ENCODE results near the gene GALNT2.

GALNT2 gene

DNA sequence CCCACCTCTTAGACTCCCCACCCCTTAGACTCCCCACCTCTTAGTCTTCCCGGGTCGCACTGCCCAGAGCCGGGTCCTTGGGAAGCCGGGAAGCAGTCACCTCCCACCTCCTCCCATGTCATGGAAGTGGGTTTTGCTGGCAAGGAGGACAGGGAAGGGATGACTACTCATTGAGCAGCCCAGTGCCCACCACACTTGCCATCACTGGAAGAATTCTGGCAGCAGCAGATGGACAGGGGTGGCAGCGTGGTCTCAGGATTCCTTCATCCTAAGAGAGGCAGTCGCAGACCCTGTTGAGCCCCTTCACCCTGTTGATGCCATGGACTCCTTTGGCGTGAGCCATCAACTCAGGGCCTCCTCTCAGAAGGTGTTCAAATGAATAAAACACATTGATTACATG, 218.3 kb downstream of the GALNT2 start:
- no peak overlapping the region for H2AFZ ChIP-seq (ENCODE audit: low read length)
- TF ChIP-seq, protein P1, sequence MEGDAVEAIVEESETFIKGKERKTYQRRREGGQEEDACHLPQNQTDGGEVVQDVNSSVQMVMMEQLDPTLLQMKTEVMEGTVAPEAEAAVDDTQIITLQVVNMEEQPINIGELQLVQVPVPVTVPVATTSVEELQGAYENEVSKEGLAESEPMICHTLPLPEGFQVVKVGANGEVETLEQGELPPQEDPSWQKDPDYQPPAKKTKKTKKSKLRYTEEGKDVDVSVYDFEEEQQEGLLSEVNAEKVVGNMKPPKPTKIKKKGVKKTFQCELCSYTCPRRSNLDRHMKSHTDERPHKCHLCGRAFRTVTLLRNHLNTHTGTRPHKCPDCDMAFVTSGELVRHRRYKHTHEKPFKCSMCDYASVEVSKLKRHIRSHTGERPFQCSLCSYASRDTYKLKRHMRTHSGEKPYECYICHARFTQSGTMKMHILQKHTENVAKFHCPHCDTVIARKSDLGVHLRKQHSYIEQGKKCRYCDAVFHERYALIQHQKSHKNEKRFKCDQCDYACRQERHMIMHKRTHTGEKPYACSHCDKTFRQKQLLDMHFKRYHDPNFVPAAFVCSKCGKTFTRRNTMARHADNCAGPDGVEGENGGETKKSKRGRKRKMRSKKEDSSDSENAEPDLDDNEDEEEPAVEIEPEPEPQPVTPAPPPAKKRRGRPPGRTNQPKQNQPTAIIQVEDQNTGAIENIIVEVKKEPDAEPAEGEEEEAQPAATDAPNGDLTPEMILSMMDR (conservative IDR thresholded peaks at IDR 0.05; ENCODE audit: low read length): no peak
- TF ChIP-seq EZH2phosphoT487 (IDR thresholded peaks at IDR 0.05; ENCODE audit: borderline replicate concordance): no peak

DNA sequence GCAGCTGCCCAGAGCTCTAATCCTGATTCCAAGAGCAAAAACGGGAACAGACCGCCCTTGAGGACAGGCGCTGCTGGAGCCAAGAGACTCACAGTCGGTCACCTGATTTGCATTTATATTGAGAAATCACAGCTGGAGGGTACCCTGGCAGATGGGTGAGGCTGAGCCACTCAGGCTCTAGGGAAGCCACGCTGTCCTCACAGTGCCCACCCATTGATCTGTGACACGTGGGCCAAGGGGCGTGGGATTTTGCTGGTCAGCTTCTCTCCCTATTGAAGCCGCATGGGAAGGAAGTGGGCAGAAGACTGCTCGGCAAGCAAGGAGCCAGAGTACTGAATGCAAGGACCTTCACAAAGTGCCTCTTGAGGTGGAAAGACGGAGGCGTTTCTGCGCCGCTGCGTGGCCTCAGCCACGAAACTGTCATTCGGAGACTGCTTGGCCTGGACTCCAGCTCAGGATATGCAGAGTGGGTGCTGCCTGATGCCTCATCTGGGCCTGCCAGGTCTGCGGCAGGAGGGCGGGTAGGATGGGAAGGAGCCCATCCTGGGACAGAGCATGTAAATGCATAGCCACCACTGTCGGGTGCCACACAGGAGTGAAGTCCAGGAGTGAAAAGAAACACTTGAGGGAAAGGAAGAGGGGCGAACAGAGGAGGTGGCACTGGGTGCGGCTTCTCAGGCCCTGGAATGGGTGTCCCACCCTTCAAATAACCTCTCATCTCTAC, 219.3 kb downstream of the GALNT2 start:
- Histone ChIP-seq H3K4me3 (ENCODE audit: low read length, poor library complexity, severe bottlenecking) (no peak overlapping the region), H3K4me2 (ENCODE audit: low read depth, low read length, poor library complexity, severe bottlenecking) (no peak overlapping the region), H3F3A (ENCODE audit: low read depth) (peaks cover 9% of the 10 kb centered on the region), H3K36me3 (ENCODE audit: insufficient read depth, low read length) (peaks cover 9% of the 10 kb centered on the region; the same call in 1 of the 2 replicates), H3K9me2 (replicated peaks; ENCODE audit: low read depth, low read length) (no peaks in the 10 kb centered on the region), H2AFZ (ENCODE audit: low read length) (no peak overlapping the region), H3K27me3 (ENCODE audit: insufficient read depth, low read length, poor library complexity, severe bottlenecking) (no peaks in the 10 kb centered on the region), H4K20me1 (ENCODE audit: insufficient read depth, low read length, poor library complexity, severe bottlenecking) (no peaks in the 10 kb centered on the region), H3K9me3 (ENCODE audit: insufficient read depth, low read depth, low read length) (no peaks in the 10 kb centered on the region), H3K9ac (ENCODE audit: low read depth, low read length, poor library complexity, severe bottlenecking) (no peak overlapping the region), H3K4me1 (ENCODE audit: insufficient read depth, low read length, poor library complexity, severe bottlenecking) (peaks cover 43% of the 10 kb centered on the region), H3K79me2 (ENCODE audit: insufficient read depth, low read length) (peaks cover 17% of the 10 kb centered on the region; the same call in 1 of the 2 replicates)
- TF ChIP-seq, protein P1 (conservative IDR thresholded peaks at IDR 0.05; ENCODE audit: low read length): no peak
- no peak for TF ChIP-seq EZH2phosphoT487 (IDR thresholded peaks at IDR 0.05; ENCODE audit: borderline replicate concordance)

More for the DNA sequence above, 218.3 kb downstream of the GALNT2 start:
- H3K4me2 ChIP-seq (ENCODE audit: low read depth, low read length, poor library complexity, severe bottlenecking): no peak overlapping the region
- H4K20me1 ChIP-seq (ENCODE audit: insufficient read depth, low read length, poor library complexity, severe bottlenecking): no peaks in the 10 kb centered on the region
- peaks cover 16% of the 10 kb centered on the region; the same call in 1 of the 2 replicates for H3K36me3 ChIP-seq (ENCODE audit: insufficient read depth, low read length)
- no peaks in the 10 kb centered on the region for H3K27me3 ChIP-seq (ENCODE audit: insufficient read depth, low read length, poor library complexity, severe bottlenecking)
- no peaks in the 10 kb centered on the region for H3K9me2 ChIP-seq (replicated peaks; ENCODE audit: low read depth, low read length)
- H3K4me1 ChIP-seq (ENCODE audit: insufficient read depth, low read length, poor library complexity, severe bottlenecking): peaks cover 47% of the 10 kb centered on the region
- no peak overlapping the region for H3K4me3 ChIP-seq (ENCODE audit: low read length, poor library complexity, severe bottlenecking)
- H3F3A ChIP-seq (ENCODE audit: low read depth): peaks cover 15% of the 10 kb centered on the region
- no peaks in the 10 kb centered on the region for H3K9me3 ChIP-seq (ENCODE audit: insufficient read depth, low read depth, low read length)
- peaks cover 21% of the 10 kb centered on the region; the same call in 1 of the 2 replicates for H3K79me2 ChIP-seq (ENCODE audit: insufficient read depth, low read length)
- no peak overlapping the region for H3K9ac ChIP-seq (ENCODE audit: low read depth, low read length, poor library complexity, severe bottlenecking)

DNA sequence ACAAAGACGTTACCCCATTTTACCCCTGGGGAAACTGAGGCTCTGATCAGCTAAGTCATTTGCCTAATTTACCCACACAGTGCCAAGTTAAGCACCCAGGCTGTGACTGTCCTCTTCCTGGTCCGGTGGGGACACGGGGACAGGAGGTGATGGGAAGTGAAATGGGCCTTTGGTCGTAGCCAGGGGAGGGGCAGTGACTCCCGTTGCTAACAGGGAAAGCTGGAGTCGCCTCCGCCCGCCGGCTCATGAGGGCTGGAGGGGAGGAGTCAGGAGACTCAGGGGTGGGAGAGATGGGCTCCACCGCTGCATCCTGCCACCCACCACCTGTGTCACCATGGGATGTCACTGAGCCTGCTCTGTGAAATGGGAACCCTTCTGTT, 219.8 kb downstream of the GALNT2 start:
- no peak overlapping the region for H3K4me3 ChIP-seq (ENCODE audit: low read length, poor library complexity, severe bottlenecking)
- H3K4me2 ChIP-seq (ENCODE audit: low read depth, low read length, poor library complexity, severe bottlenecking): no peak overlapping the region
- no peaks in the 10 kb centered on the region for H3K9me3 ChIP-seq (ENCODE audit: insufficient read depth, low read depth, low read length)
- no peaks in the 10 kb centered on the region for H3K9me2 ChIP-seq (replicated peaks; ENCODE audit: low read depth, low read length)
- no peaks in the 10 kb centered on the region for H3K27me3 ChIP-seq (ENCODE audit: insufficient read depth, low read length, poor library complexity, severe bottlenecking)
- no peaks in the 10 kb centered on the region for H4K20me1 ChIP-seq (ENCODE audit: insufficient read depth, low read length, poor library complexity, severe bottlenecking)
- no peak for TF ChIP-seq EZH2phosphoT487 (IDR thresholded peaks at IDR 0.05; ENCODE audit: borderline replicate concordance)
- TF ChIP-seq, protein P1 (conservative IDR thresholded peaks at IDR 0.05; ENCODE audit: low read length): no peak
- no peak overlapping the region for H2AFZ ChIP-seq (ENCODE audit: low read length)
- H3K79me2 ChIP-seq (ENCODE audit: insufficient read depth, low read length): peaks cover 17% of the 10 kb centered on the region; the same call in 1 of the 2 replicates
- no peak overlapping the region for H3K9ac ChIP-seq (ENCODE audit: low read depth, low read length, poor library complexity, severe bottlenecking)
- peaks cover 4% of the 10 kb centered on the region; the same call in 1 of the 2 replicates for H3F3A ChIP-seq (ENCODE audit: low read depth)
- H3K4me1 ChIP-seq (ENCODE audit: insufficient read depth, low read length, poor library complexity, severe bottlenecking): peaks cover 42% of the 10 kb centered on the region
- peaks cover 9% of the 10 kb centered on the region; the same call in 1 of the 2 replicates for H3K36me3 ChIP-seq (ENCODE audit: insufficient read depth, low read length)
